Lower lobe of right lung (tissue), 2 donors: ENCODE measurements around the gene TPM1. TPM values are rescaled to one million over a fixed set of nuclear protein-coding genes. Genes with fewer than 3 reads are reported as not detected.

Experiments used
- ATAC-seq, 2 donors: fragments of 200-7000 bp; cut with Tn5 transposase; one replicate each; pipeline ENCODE4 v1.9.1; 2020 to 2022; ENCODE audit warnings: mild to moderate bottlenecking in 2 of 2, moderate library complexity in 2 of 2
- DNase-seq: peaks from one replicate; pipeline ENCODE4 v3.0.0-alpha.2; 2020
- H3K27ac ChIP-seq: fragments of 200-600 bp; one replicate; pipeline ENCODE4 v1.8.0; 2022
- H3K27me3 ChIP-seq: fragments of 200-600 bp; one replicate; pipeline ENCODE4 v1.8.0; 2022; ENCODE audit warnings: low read depth
- H3K36me3 ChIP-seq: fragments of 200-600 bp; one replicate; pipeline ENCODE4 v1.8.0; 2022; ENCODE audit warnings: mild to moderate bottlenecking
- H3K4me1 ChIP-seq: fragments of 200-600 bp; one replicate; pipeline ENCODE4 v1.8.0; 2022
- H3K4me3 ChIP-seq: fragments of 200-600 bp; one replicate; pipeline ENCODE4 v1.8.0; 2022; ENCODE audit warnings: mild to moderate bottlenecking
- H3K9me3 ChIP-seq: fragments of 200-600 bp; one replicate; pipeline ENCODE4 v1.8.0; 2022
- CTCF ChIP-seq: fragments of 200-600 bp; IDR thresholded peaks from one replicate; pipeline ENCODE4 v1.8.0; 2022; ENCODE audit warnings: antibody characterized with exemption, mild to moderate bottlenecking
- intact Hi-C: fragments of 100-400 bp; cut with DNase I; formaldehyde crosslinking; loops from one replicate; pipeline ENCODE4 v1.11.0; 2022
- total RNA-seq: library from RNA; stranded (reverse); fragmentation: NEBNext Ultra II Directional; extraction: Animal tissue kit (Norgen Biotek cat#: 25700); gene quantifications from one replicate; pipeline ENCODE4 v1.2.1, GENCODE V29; 2021
- donor health status: DM: no; HTN: yes; CAD: no; lungs with severe emphysema.

Gene TPM1
- total RNA-seq, 1 donor from 2014 or later, result 137 TPM

DNA sequence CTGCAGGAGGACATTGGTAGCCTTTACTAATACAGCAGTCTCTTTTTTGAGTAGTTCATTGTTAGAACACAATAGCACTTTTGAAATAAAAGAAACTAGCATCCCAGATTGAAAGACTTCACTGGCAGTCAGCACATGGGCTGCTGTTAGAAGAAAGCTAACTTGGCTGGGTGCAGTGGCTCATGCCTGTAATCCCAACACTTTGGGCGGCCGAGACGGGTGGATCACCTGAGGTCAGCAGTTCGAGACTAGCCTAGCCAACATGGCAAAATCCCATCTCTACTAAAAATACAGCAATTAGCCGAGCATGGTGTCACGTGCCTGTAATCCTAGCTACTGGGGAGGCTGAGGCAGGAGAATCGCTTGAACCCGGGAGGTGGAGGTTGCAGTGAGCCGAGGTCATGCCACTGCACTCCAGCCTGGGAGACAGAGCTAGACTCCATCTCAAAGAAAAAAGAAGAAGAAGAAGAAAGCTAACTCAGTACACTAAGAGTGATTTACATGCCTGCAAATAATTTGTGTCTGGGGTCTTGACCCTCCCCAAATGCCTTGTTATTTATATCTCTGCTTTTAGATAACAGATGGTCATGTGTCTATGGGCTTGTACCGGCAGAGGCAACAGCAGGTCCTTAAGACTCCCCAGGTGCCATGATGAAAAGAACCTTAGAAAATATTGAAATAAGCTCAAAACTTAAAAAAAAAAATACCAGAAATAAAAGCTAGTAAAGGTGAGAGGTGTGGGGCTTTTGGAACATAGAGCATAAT lies 9.7 kb downstream of the TPM1 start:
- DNase-seq (no peak), ATAC-seq (no peak)
- intact Hi-C loops, result no loop called here
- H3K9me3 ChIP-seq, result no peaks in the 10 kb centered on the region
- TF ChIP-seq CTCF, result no peak
- peaks cover 85% of the 10 kb centered on the region for H3K4me1 ChIP-seq
- H3K27me3 ChIP-seq, result no peaks in the 10 kb centered on the region
- H3K27ac ChIP-seq, result peak overlapping the region; percentile 92
- peaks cover 6% of the 10 kb centered on the region for H3K36me3 ChIP-seq
- no peak overlapping the region for H3K4me3 ChIP-seq

GRCh38 chr15:63052961-63053698 lies 10.6 kb downstream of the TPM1 start:
- no peak for TF ChIP-seq CTCF
- H3K27ac ChIP-seq, result peak overlapping the region; percentile 92
- peaks cover 14% of the 10 kb centered on the region for H3K36me3 ChIP-seq
- H3K27me3 ChIP-seq, result no peaks in the 10 kb centered on the region
- intact Hi-C loops, result no loop called here
- DNase-seq, result no peak
- H3K4me1 ChIP-seq, result peaks cover 84% of the 10 kb centered on the region
- H3K9me3 ChIP-seq, result no peaks in the 10 kb centered on the region
- ATAC-seq, result peak in 1 of 2 donors; percentile 54
- no peak overlapping the region for H3K4me3 ChIP-seq

DNA sequence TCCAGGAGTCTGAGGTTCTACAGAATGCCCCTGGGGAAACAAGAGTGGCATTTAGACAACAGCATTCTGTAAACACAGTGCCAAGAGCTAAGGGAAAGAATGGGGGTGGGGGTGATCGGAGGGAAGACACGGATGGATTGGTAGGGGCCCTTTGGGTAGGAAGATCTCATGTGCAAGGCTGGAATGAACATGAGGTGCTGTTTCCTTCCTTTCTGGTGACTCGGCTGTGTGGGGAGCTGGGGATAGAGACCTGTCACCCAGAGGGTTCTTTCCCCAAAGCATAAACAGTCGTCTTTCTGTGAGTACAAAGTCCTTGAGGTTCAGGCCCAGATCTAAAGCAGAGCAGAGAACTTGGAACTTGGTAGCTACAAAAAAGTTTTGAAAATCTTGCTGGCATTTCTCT lies 11.7 kb downstream of the TPM1 start:
- Histone ChIP-seq H3K36me3 (peaks cover 26% of the 10 kb centered on the region), H3K9me3 (no peaks in the 10 kb centered on the region), H3K27me3 (no peaks in the 10 kb centered on the region), H3K27ac (peak overlapping the region; percentile 92), H3K4me3 (no peak overlapping the region), H3K4me1 (peaks cover 89% of the 10 kb centered on the region)
- intact Hi-C loops, result no loop called here
- ATAC-seq (no peak), DNase-seq (no peak)
- TF ChIP-seq CTCF, result no peak

DNA sequence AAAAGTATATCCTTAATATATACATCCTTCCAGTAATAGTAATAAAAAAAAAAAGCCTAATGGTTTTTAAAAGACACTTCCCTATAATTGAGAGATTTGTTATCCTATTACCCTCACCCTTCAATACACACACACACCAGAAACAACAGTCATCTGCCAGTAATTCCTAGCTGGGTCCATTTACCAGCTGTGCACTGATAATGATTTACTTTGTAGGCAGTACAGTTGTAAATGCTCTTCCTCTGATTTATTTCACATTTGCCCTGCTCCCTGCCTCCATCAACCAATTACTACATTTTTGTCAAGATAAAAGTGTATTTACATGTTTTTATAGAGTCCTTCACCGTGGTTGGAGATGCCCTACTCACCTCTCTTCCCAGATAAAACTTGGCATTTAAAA lies 12.4 kb downstream of the TPM1 start:
- Histone ChIP-seq H3K9me3 (no peaks in the 10 kb centered on the region), H3K36me3 (peaks cover 33% of the 10 kb centered on the region), H3K27ac (peak overlapping the region; percentile 92), H3K27me3 (no peaks in the 10 kb centered on the region), H3K4me3 (no peak overlapping the region), H3K4me1 (peaks cover 82% of the 10 kb centered on the region)
- intact Hi-C loops, result no loop called here
- ATAC-seq, result no peak
- DNase-seq, result no peak
- TF ChIP-seq CTCF, result no peak

- DNase-seq (no peak), ATAC-seq (no peak)
- no peak for TF ChIP-seq CTCF
- no peak overlapping the region for H3K27ac ChIP-seq
- no peak overlapping the region for H3K4me3 ChIP-seq
- no peaks in the 10 kb centered on the region for H3K9me3 ChIP-seq
- intact Hi-C loops, result no loop called here
- H3K4me1 ChIP-seq, result peaks cover 63% of the 10 kb centered on the region
- H3K27me3 ChIP-seq, result no peaks in the 10 kb centered on the region
- peaks cover 51% of the 10 kb centered on the region for H3K36me3 ChIP-seq
These were observed 14.3 kb downstream of the TPM1 start for GRCh38 chr15:63056829-63057228.
